ENCODE measurements around the gene SMAD4. TPM values are rescaled to one million over a fixed set of nuclear protein-coding genes. Genes with fewer than 3 reads are reported as not detected.
A peak's percentile ranks its signal among the peaks of the same experiment; 100 is the strongest.

The SMAD4 gene
- total RNA-seq, 4 donors from 2014 or later, result 163 to 305 (median 250) TPM

DNA sequence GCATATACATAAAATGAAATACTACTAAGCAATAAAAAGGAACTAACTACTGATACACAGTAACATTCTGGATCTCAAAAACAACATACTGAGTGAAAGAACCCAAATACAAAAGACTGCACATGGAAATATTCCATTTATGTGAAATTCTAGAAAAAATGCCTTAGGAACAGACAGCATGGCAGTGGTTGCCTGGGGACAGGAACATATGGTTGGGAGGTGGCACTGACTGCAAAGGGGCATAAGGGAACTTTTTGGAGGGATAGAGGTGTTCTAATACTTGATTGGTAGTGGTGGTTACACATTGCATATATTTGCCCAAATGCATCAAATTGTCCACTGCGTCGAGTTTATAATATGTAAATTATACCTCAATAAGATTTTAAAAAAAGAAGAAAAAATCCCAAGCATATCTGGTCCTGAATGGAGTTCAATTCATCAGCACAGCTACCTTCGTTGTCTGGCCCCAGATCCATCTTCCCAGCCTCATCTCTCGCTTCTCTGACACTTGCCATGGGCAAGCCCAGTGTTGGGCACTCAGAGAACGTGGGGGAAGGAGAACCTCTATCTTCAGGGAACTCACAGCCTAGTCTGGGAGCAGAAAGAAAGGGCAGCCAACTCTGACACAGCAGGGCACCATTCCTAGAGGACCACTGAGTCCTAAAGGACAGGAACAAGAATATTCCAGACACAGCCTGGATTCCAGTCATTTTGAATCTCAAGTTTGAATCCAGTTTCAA, 8.6 kb upstream of the SMAD4 start:
- WGBS, 2 donors, result 90 to 92% methylated on average over 5 of the region's 5 CpGs
- Histone ChIP-seq H3K9me3 (no peaks in the 10 kb centered on the region), H3K36me3 (no peaks in the 10 kb centered on the region), H3K27me3 (no peaks in the 10 kb centered on the region), H3K27ac (no peak overlapping the region), H3K4me1 (no peaks in the 10 kb centered on the region), H3K4me3 (replicated peaks in 1 of 3) (no peak overlapping the region)
- no peak for DNase-seq
- intact Hi-C loops (cut with DNase I), result loop anchor here (10.0 kb wide), 2 partner anchors 57 to 137 kb away; partner anchors contain the start of gene ELAC1
- TF ChIP-seq CTCF (IDR thresholded peaks at IDR 0.05) (no peak), POLR2A (IDR thresholded peaks at IDR 0.05) (no peak)

DNA sequence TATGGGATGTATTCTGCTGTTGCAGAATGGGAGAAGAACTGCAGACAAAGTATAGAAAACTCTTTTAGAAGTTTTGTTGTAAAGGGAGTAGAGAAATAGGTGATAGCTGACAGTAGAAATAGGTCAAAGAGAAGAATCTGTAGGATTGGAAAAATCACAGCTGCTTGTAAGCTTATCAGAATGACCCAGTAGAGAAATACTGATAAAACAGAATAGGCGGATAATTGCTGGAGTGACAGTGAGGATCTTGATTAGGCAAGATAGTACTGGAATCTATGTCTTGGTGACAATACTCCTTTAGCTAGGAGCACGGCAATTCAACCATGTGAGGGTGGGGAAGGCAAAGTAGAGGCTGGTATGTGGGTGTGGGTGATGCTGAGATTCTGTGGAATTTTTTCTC, 4.5 kb upstream of the SMAD4 start:
- Histone ChIP-seq H3K27me3 (no peaks in the 10 kb centered on the region), H3K9me3 (no peaks in the 10 kb centered on the region), H3K36me3 (no peaks in the 10 kb centered on the region), H3K4me1 (peaks cover 9 to 19% of the 10 kb centered on the region in 2 donors), H3K27ac (no peak overlapping the region), H3K4me3 (replicated peaks in 1 of 3) (no peak overlapping the region)
- DNase-seq, result no peak
- WGBS, 2 donors, result 96 to 97% methylated on average over 2 of the region's 2 CpGs
- intact Hi-C loops (cut with DNase I), result loop anchor here (10.0 kb wide), 2 partner anchors 61 to 141 kb away; partner anchors contain the start of gene ELAC1
- TF ChIP-seq CTCF (IDR thresholded peaks at IDR 0.05), result no peak
- no peak for TF ChIP-seq POLR2A (IDR thresholded peaks at IDR 0.05)

GRCh38 chr18:51028201-51028805, 1.7 kb upstream of the SMAD4 start:
- H3K4me3 ChIP-seq (replicated peaks in 1 of 3), result no peak overlapping the region
- H3K27ac ChIP-seq, result no peak overlapping the region
- intact Hi-C loops (cut with DNase I), result loop anchor here (10.0 kb wide), 2 partner anchors 64 to 144 kb away; partner anchors contain the start of gene ELAC1
- no peaks in the 10 kb centered on the region for H3K36me3 ChIP-seq
- peaks cover 9 to 23% of the 10 kb centered on the region in 2 donors for H3K4me1 ChIP-seq
- H3K27me3 ChIP-seq, result no peaks in the 10 kb centered on the region
- TF ChIP-seq POLR2A (IDR thresholded peaks at IDR 0.05) (no peak), CTCF (IDR thresholded peaks at IDR 0.05) (no peak)
- no peak for DNase-seq
- 85 to 87% methylated on average over 4 of the region's 4 CpGs for WGBS, 2 donors
- H3K9me3 ChIP-seq, result no peaks in the 10 kb centered on the region

DNA sequence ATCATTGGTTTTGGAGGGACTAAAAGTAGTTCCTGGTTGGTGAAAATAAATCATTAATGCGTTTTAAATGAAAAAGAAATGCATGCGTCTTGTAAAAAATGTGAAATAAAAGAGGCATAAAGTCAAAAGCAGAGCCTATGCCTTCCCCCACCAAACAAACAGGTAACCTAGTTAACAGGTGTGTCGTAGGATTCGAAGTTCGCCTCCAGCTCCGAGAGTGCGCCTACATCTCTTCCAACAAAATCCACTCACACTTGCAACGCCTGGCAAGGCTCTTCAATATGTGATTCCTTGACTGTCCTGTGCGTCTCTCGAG, 677 bp upstream of the SMAD4 start:
- intact Hi-C loops (cut with DNase I), result loop anchor here (10.0 kb wide), 2 partner anchors 65 to 145 kb away; partner anchors contain the start of gene ELAC1
- Histone ChIP-seq H3K4me3 (replicated peaks in 1 of 3) (peak overlapping the region; percentile 19 to 73 (median 31)), H3K9me3 (no peaks in the 10 kb centered on the region), H3K4me1 (peaks cover 9 to 33% of the 10 kb centered on the region in 2 donors), H3K27ac (peak overlapping the region; percentile 95 to 97 (median 96)), H3K27me3 (no peaks in the 10 kb centered on the region), H3K36me3 (no peaks in the 10 kb centered on the region)
- WGBS, 2 donors, result 10 to 12% methylated on average over 10 of the region's 10 CpGs
- no peak for TF ChIP-seq CTCF (IDR thresholded peaks at IDR 0.05)
- no peak for TF ChIP-seq POLR2A (IDR thresholded peaks at IDR 0.05)
- no peak for DNase-seq
